ENCODE measurements around the gene TPD52L1. TPM values are rescaled to one million over a fixed set of nuclear protein-coding genes. Genes with fewer than 3 reads are reported as not detected.
"Not testable (repeated sequence)": the region's sequence is repeated elsewhere in the genome, so short reads cannot be mapped to it uniquely, and the experiment has no call there.

Gene TPD52L1
- total and polyA plus RNA-seq, 3 experiments from 2014 or later = 0.18 TPM; not detected in 2

- no peaks in the 10 kb centered on the region for H3K9me3 ChIP-seq (ENCODE audit: low read length)
- no peak for DNase-seq
- Mint-ChIP-seq H3K27me3 (peaks cover under 1 to 20% of the 10 kb centered on the region in 2 donors), H3K9me3 (peaks cover 0 to 6% (median 0%) of the 10 kb centered on the region in 5 donors), H3K27ac (no peak overlapping the region), H3K36me3 (no peaks in the 10 kb centered on the region), H3K4me3 (no peak overlapping the region), H3K4me1 (no peaks in the 10 kb centered on the region)
- H3K27ac ChIP-seq (ENCODE audit: low read depth, low read length) = no peak overlapping the region
- ChIA-PET POLR2A (no interaction called here), CTCF (no interaction called here)
- no peaks in the 10 kb centered on the region for H3K27me3 ChIP-seq (ENCODE audit: insufficient read depth, low read length, poor library complexity, severe bottlenecking)
- H3K36me3 ChIP-seq (ENCODE audit: insufficient read depth, low read length) = no peaks in the 10 kb centered on the region
- H3K4me3 ChIP-seq (ENCODE audit: low read length) = no peak overlapping the region
- no peaks in the 10 kb centered on the region for H3K4me1 ChIP-seq (ENCODE audit: insufficient read depth, low read length)
Measured at GRCh38 chr6:125124049-125124669, 29.4 kb upstream of the TPD52L1 start.

DNA sequence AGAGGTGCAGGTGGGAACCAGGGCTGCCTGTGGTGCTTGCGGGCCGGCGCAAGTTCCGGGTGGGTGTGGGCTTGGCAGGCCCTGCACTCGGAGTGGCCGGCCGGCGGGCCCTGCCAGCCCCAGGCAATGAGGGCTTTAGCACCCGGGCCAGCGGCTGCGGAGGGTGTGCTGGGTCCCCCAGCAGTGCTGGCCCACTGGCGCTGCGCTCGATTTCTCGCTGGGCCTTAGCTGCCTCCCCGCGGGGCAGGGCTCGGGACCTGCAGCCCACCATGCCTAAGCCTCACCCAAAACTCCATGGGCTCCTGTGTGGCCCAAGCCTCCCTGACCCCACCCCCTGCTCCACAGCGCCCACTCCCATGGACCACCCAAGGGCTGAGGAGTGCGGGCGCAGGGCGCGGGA is 27.7 kb upstream of the TPD52L1 start:
- H3K27ac ChIP-seq (ENCODE audit: low read depth, low read length); POLR2A ChIA-PET; H3K9me3 ChIP-seq (ENCODE audit: low read length); H3K4me1 Mint-ChIP-seq; H3K36me3 Mint-ChIP-seq; H3K36me3 ChIP-seq (ENCODE audit: insufficient read depth, low read length); H3K9me3 Mint-ChIP-seq; DNase-seq; H3K4me3 ChIP-seq (ENCODE audit: low read length); CTCF ChIA-PET; H3K4me1 ChIP-seq (ENCODE audit: insufficient read depth, low read length); H3K27me3 ChIP-seq (ENCODE audit: insufficient read depth, low read length, poor library complexity, severe bottlenecking); H3K27ac Mint-ChIP-seq; H3K4me3 Mint-ChIP-seq: not testable (repeated sequence)
- peaks cover 2 to 11% of the 10 kb centered on the region in 2 donors for H3K27me3 Mint-ChIP-seq

DNA sequence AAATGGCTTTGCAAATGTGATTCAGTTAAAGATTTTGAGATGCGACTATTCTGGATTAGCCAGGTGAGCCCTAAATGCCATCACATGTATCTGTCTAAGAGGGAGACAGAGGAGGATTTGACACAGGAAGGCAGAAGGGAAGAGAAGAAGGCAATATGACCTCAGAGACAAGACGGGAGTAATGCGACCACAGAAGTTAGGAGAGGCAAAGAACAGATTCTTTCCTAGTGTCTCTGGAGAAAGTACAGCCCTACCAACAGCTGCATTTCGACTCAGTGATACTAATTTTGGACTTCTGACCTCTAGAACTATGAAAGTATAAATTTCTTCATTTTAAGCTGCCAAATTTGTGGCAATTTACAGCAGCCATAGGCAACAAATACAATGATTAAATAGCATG is 24.2 kb upstream of the TPD52L1 start:
- CTCF ChIA-PET = no interaction called here
- Mint-ChIP-seq H3K9me3 (peaks cover 0 to 6% (median 0%) of the 10 kb centered on the region in 5 donors), H3K27ac (no peak overlapping the region), H3K4me3 (no peak overlapping the region), H3K36me3 (no peaks in the 10 kb centered on the region), H3K4me1 (no peaks in the 10 kb centered on the region), H3K27me3 (peaks cover 2 to 11% of the 10 kb centered on the region in 2 donors)
- Histone ChIP-seq H3K9me3 (ENCODE audit: low read length) (no peaks in the 10 kb centered on the region), H3K27me3 (ENCODE audit: insufficient read depth, low read length, poor library complexity, severe bottlenecking) (no peaks in the 10 kb centered on the region), H3K4me3 (ENCODE audit: low read length) (no peak overlapping the region), H3K4me1 (ENCODE audit: insufficient read depth, low read length) (no peaks in the 10 kb centered on the region), H3K36me3 (ENCODE audit: insufficient read depth, low read length) (no peaks in the 10 kb centered on the region), H3K27ac (ENCODE audit: low read depth, low read length) (no peak overlapping the region)
- POLR2A ChIA-PET = no interaction called here
- no peak for DNase-seq

- no peak overlapping the region for H3K27ac ChIP-seq (ENCODE audit: low read depth, low read length)
- H3K27ac Mint-ChIP-seq = no peak overlapping the region
- H3K36me3 ChIP-seq (ENCODE audit: insufficient read depth, low read length) = no peaks in the 10 kb centered on the region
- H3K27me3 Mint-ChIP-seq = peaks cover 2 to 11% of the 10 kb centered on the region in 2 donors
- no peaks in the 10 kb centered on the region for H3K4me1 Mint-ChIP-seq
- H3K36me3 Mint-ChIP-seq = no peaks in the 10 kb centered on the region
- POLR2A ChIA-PET = no interaction called here
- H3K4me3 Mint-ChIP-seq = no peak overlapping the region
- CTCF ChIA-PET = no interaction called here
- no peak for DNase-seq
- no peak overlapping the region for H3K4me3 ChIP-seq (ENCODE audit: low read length)
- no peaks in the 10 kb centered on the region for H3K27me3 ChIP-seq (ENCODE audit: insufficient read depth, low read length, poor library complexity, severe bottlenecking)
- no peaks in the 10 kb centered on the region for H3K9me3 ChIP-seq (ENCODE audit: low read length)
- no peaks in the 10 kb centered on the region for H3K9me3 Mint-ChIP-seq
- H3K4me1 ChIP-seq (ENCODE audit: insufficient read depth, low read length) = no peaks in the 10 kb centered on the region
Measured at GRCh38 chr6:125132058-125132457, 21.5 kb upstream of the TPD52L1 start.

GRCh38 chr6:125136378-125136777 is 17.2 kb upstream of the TPD52L1 start:
- Mint-ChIP-seq H3K9me3 (no peaks in the 10 kb centered on the region), H3K36me3 (no peaks in the 10 kb centered on the region), H3K4me3 (no peak overlapping the region), H3K4me1 (no peaks in the 10 kb centered on the region), H3K27ac (no peak overlapping the region), H3K27me3 (no peaks in the 10 kb centered on the region)
- Histone ChIP-seq H3K27ac (ENCODE audit: low read depth, low read length) (no peak overlapping the region), H3K4me1 (ENCODE audit: insufficient read depth, low read length) (no peaks in the 10 kb centered on the region), H3K4me3 (ENCODE audit: low read length) (no peak overlapping the region), H3K36me3 (ENCODE audit: insufficient read depth, low read length) (no peaks in the 10 kb centered on the region), H3K9me3 (ENCODE audit: low read length) (no peaks in the 10 kb centered on the region), H3K27me3 (ENCODE audit: insufficient read depth, low read length, poor library complexity, severe bottlenecking) (no peaks in the 10 kb centered on the region)
- POLR2A ChIA-PET = no interaction called here
- no peak for DNase-seq
- CTCF ChIA-PET = no interaction called here

- Histone ChIP-seq H3K4me3 (ENCODE audit: low read length) (no peak overlapping the region), H3K9me3 (ENCODE audit: low read length) (no peaks in the 10 kb centered on the region), H3K27ac (ENCODE audit: low read depth, low read length) (no peak overlapping the region), H3K27me3 (ENCODE audit: insufficient read depth, low read length, poor library complexity, severe bottlenecking) (no peaks in the 10 kb centered on the region), H3K36me3 (ENCODE audit: insufficient read depth, low read length) (no peaks in the 10 kb centered on the region), H3K4me1 (ENCODE audit: insufficient read depth, low read length) (no peaks in the 10 kb centered on the region)
- no peak for DNase-seq
- Mint-ChIP-seq H3K36me3 (no peaks in the 10 kb centered on the region), H3K9me3 (no peaks in the 10 kb centered on the region), H3K4me3 (no peak overlapping the region), H3K4me1 (no peaks in the 10 kb centered on the region), H3K27me3 (peaks cover 2 to 8% of the 10 kb centered on the region in 2 donors), H3K27ac (no peak overlapping the region)
- ChIA-PET CTCF (no interaction called here), POLR2A (no interaction called here)
Measured at GRCh38 chr6:125138083-125138482, 15.5 kb upstream of the TPD52L1 start.

DNA sequence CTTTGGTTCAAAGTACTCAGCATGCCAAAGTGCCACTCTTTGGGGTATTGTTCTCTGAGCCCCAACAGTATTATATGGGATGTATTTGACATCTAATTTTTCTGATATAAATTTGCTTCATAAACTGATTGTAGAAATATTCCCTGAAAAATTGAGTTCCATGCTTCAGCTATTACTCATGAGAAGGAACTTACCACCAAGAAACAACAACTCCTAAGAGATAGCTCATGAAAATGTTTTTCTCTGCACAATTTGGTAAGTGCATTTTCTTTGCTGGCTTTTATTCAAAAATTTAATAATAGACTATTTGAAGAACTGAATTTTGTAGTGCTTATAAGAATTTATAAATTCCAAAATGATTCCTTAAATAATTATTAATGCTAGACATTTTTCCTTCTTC is 12.8 kb upstream of the TPD52L1 start:
- Mint-ChIP-seq H3K9me3 (no peaks in the 10 kb centered on the region), H3K27ac (no peak overlapping the region), H3K27me3 (peaks cover 8 to 18% of the 10 kb centered on the region in 2 donors), H3K36me3 (no peaks in the 10 kb centered on the region), H3K4me3 (no peak overlapping the region), H3K4me1 (no peaks in the 10 kb centered on the region)
- H3K27me3 ChIP-seq (ENCODE audit: insufficient read depth, low read length, poor library complexity, severe bottlenecking) = no peaks in the 10 kb centered on the region
- ChIA-PET POLR2A (no interaction called here), CTCF (interaction anchor here (0.8 kb wide), 1 partner anchor 11 kb away, joined by 3 read pairs; no protein-coding TSS in a partner anchor)
- no peak overlapping the region for H3K27ac ChIP-seq (ENCODE audit: low read depth, low read length)
- H3K4me3 ChIP-seq (ENCODE audit: low read length) = no peak overlapping the region
- H3K4me1 ChIP-seq (ENCODE audit: insufficient read depth, low read length) = no peaks in the 10 kb centered on the region
- H3K9me3 ChIP-seq (ENCODE audit: low read length) = no peaks in the 10 kb centered on the region
- no peak for DNase-seq
- H3K36me3 ChIP-seq (ENCODE audit: insufficient read depth, low read length) = no peaks in the 10 kb centered on the region

GRCh38 chr6:125142618-125143017 is 11.0 kb upstream of the TPD52L1 start:
- no peaks in the 10 kb centered on the region for H3K9me3 Mint-ChIP-seq
- CTCF ChIA-PET = no interaction called here

GRCh38 chr6:125144822-125145221 is 8.8 kb upstream of the TPD52L1 start:
- H3K4me3 Mint-ChIP-seq = no peak overlapping the region
- Histone ChIP-seq H3K27ac (ENCODE audit: low read depth, low read length) (no peak overlapping the region), H3K36me3 (ENCODE audit: insufficient read depth, low read length) (no peaks in the 10 kb centered on the region)

More at GRCh38 chr6:125142618-125143017, 11.0 kb upstream of the TPD52L1 start:
- Mint-ChIP-seq H3K4me3 (no peak overlapping the region), H3K27me3 (peaks cover 8 to 18% of the 10 kb centered on the region in 2 donors), H3K27ac (no peak overlapping the region), H3K36me3 (no peaks in the 10 kb centered on the region), H3K4me1 (no peaks in the 10 kb centered on the region)
- Histone ChIP-seq H3K27me3 (ENCODE audit: insufficient read depth, low read length, poor library complexity, severe bottlenecking) (no peaks in the 10 kb centered on the region), H3K36me3 (ENCODE audit: insufficient read depth, low read length) (no peaks in the 10 kb centered on the region), H3K9me3 (ENCODE audit: low read length) (no peaks in the 10 kb centered on the region), H3K4me3 (ENCODE audit: low read length) (no peak overlapping the region), H3K4me1 (ENCODE audit: insufficient read depth, low read length) (no peaks in the 10 kb centered on the region), H3K27ac (ENCODE audit: low read depth, low read length) (no peak overlapping the region)
- POLR2A ChIA-PET = no interaction called here
- DNase-seq = no peak

More at GRCh38 chr6:125144822-125145221, 8.8 kb upstream of the TPD52L1 start:
- no peak for DNase-seq
- H3K27ac Mint-ChIP-seq = no peak overlapping the region
- H3K27me3 Mint-ChIP-seq = peaks cover 12 to 28% of the 10 kb centered on the region in 2 donors
- POLR2A ChIA-PET = no interaction called here
- Histone ChIP-seq H3K4me1 (ENCODE audit: insufficient read depth, low read length) (no peaks in the 10 kb centered on the region), H3K9me3 (ENCODE audit: low read length) (no peaks in the 10 kb centered on the region), H3K4me3 (ENCODE audit: low read length) (no peak overlapping the region), H3K27me3 (ENCODE audit: insufficient read depth, low read length, poor library complexity, severe bottlenecking) (no peaks in the 10 kb centered on the region)
- H3K9me3 Mint-ChIP-seq = no peaks in the 10 kb centered on the region
- CTCF ChIA-PET = no interaction called here
- no peaks in the 10 kb centered on the region for H3K4me1 Mint-ChIP-seq
- H3K36me3 Mint-ChIP-seq = no peaks in the 10 kb centered on the region
